ENCODE measurements around the gene OSBPL1A.

GRCh38 chr18:24273596-24273995, 124.0 kb downstream of the OSBPL1A start:
- TF ChIP-seq CTCF (IDR thresholded peaks at IDR 0.05) (no peak), POLR2A (IDR thresholded peaks at IDR 0.05) (no peak)
